Parathyroid adenoma (tissue), 2 donors: ENCODE data around the gene TMCC1.

Source experiments
- H2AFZ ChIP-seq: fragments of 300-600 bp; sonication (generic); one replicate; pipeline ENCODE4 v1.7.0; 2017; ENCODE audit warnings: antibody characterized with exemption, mild to moderate bottlenecking
- H3K27ac ChIP-seq: fragments of 300-600 bp; sonication (generic); one replicate; pipeline ENCODE4 v1.7.0; 2017
- H3K27me3 ChIP-seq: fragments of 300-600 bp; sonication (generic); one replicate; pipeline ENCODE4 v1.7.0; 2017; ENCODE audit warnings: low read length; ENCODE audit not compliant: control insufficient read depth, insufficient read depth
- H3K36me3 ChIP-seq: fragments of 300-600 bp; sonication (generic); one replicate; pipeline ENCODE4 v1.7.0; 2017; ENCODE audit warnings: low read length; ENCODE audit not compliant: control insufficient read depth, insufficient read depth
- H3K4me1 ChIP-seq: fragments of 300-600 bp; sonication (generic); one replicate; pipeline ENCODE4 v1.7.0; 2017; ENCODE audit warnings: control low read depth
- H3K4me2 ChIP-seq: fragments of 300-600 bp; sonication (generic); one replicate; pipeline ENCODE4 v1.7.0; 2017; ENCODE audit warnings: low read length
- H3K4me3 ChIP-seq: fragments of 300-600 bp; sonication (generic); one replicate; pipeline ENCODE4 v1.7.0; 2017; ENCODE audit warnings: low read depth, low read length
- H3K79me2 ChIP-seq: fragments of 300-600 bp; sonication (generic); one replicate; pipeline ENCODE4 v1.7.0; 2017; ENCODE audit warnings: control low read depth
- H3K9ac ChIP-seq: fragments of 300-600 bp; sonication (generic); one replicate; pipeline ENCODE4 v1.7.0; 2017; ENCODE audit warnings: mild to moderate bottlenecking
- H3K9me3 ChIP-seq: fragments of 300-600 bp; sonication (generic); one replicate; pipeline ENCODE4 v1.7.0; 2017; ENCODE audit warnings: low read length; ENCODE audit not compliant: control insufficient read depth
- TF ChIP-seq, protein P1 (sequence below): fragments of 300-600 bp; sonication (generic); IDR thresholded peaks from one replicate; pipeline ENCODE4 v1.7.0; 2017; ENCODE audit warnings: antibody characterized with exemption, mild to moderate bottlenecking
- donor health status: primary hyperparathyroidism.

The TMCC1 gene

DNA sequence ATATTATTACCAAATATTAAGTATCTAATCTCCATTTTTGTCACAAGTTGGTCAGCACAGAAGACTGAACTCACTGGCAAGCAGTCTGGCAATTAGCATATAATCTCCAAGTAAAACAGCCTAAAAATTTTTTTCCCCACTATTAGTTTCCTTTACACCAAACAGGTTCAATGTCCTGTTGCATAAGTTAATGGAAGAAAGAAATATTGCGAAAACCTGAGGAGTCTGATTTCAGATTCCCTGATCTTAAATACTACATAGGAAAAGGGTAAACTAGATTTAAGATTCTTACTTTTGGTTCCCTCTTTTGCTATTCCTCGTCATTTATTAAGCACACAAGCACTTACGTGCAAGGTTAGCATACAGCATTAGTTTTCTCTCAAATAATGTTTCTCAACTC is 153.9 kb downstream of the TMCC1 start:
- Histone ChIP-seq H3K27me3 (no peaks in the 10 kb centered on the region), H3K9me3 (no peaks in the 10 kb centered on the region), H3K4me2 (no peak overlapping the region), H3K4me3 (no peak overlapping the region), H2AFZ (no peak overlapping the region), H3K36me3 (no peaks in the 10 kb centered on the region), H3K79me2 (peaks cover 7% of the 10 kb centered on the region), H3K4me1 (peaks cover 17% of the 10 kb centered on the region), H3K27ac (no peak overlapping the region), H3K9ac (no peak overlapping the region)
- TF ChIP-seq, protein P1, sequence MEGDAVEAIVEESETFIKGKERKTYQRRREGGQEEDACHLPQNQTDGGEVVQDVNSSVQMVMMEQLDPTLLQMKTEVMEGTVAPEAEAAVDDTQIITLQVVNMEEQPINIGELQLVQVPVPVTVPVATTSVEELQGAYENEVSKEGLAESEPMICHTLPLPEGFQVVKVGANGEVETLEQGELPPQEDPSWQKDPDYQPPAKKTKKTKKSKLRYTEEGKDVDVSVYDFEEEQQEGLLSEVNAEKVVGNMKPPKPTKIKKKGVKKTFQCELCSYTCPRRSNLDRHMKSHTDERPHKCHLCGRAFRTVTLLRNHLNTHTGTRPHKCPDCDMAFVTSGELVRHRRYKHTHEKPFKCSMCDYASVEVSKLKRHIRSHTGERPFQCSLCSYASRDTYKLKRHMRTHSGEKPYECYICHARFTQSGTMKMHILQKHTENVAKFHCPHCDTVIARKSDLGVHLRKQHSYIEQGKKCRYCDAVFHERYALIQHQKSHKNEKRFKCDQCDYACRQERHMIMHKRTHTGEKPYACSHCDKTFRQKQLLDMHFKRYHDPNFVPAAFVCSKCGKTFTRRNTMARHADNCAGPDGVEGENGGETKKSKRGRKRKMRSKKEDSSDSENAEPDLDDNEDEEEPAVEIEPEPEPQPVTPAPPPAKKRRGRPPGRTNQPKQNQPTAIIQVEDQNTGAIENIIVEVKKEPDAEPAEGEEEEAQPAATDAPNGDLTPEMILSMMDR = no peak

DNA sequence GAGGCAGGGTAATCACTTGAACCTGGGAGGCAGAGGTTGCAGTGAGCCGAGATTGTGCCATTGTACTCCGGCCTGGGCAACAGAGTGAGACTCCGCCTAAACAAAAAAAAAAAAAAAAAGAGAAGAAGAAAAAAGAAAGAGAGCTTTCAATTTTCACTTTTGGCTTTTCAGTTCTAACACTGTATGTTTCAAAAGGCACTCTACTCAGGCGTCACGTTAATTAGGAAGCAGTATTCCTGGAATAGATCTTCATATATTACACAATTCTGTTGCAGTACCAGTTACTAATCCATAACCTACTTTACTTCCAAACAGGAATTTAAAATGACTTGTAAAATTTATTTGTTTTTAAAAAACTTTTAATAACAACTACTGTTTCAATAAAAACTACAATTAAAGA is 155.3 kb downstream of the TMCC1 start:
- H3K79me2 ChIP-seq = peaks cover 11% of the 10 kb centered on the region
- H3K4me2 ChIP-seq = no peak overlapping the region
- no peak overlapping the region for H2AFZ ChIP-seq
- no peaks in the 10 kb centered on the region for H3K27me3 ChIP-seq
- no peak overlapping the region for H3K4me3 ChIP-seq
- H3K27ac ChIP-seq = no peak overlapping the region
- TF ChIP-seq, protein P1 = no peak
- peaks cover 17% of the 10 kb centered on the region for H3K4me1 ChIP-seq
- H3K36me3 ChIP-seq = no peaks in the 10 kb centered on the region
- no peaks in the 10 kb centered on the region for H3K9me3 ChIP-seq
- no peak overlapping the region for H3K9ac ChIP-seq

DNA sequence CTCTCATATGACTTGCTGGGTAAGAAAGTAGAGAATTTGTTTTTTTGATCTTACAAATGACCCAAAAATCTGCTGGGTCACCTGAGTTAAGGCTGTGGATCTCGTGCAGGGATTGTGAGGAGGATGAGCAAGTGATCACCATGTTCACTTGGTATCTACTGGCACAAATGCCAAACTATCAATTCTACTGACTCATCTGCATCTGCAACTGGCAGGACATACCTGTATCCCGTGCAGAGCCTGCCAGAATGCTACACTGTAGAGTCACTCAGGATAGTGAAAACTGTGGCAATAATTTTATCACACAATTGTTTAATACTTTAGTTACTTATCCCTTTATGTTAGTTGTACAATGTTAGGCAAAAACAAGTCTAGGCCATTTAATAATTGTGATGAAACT is 157.4 kb downstream of the TMCC1 start:
- H3K27me3 ChIP-seq = no peaks in the 10 kb centered on the region
- peaks cover 16% of the 10 kb centered on the region for H3K4me1 ChIP-seq
- H3K27ac ChIP-seq = no peak overlapping the region
- no peaks in the 10 kb centered on the region for H3K9me3 ChIP-seq
- no peaks in the 10 kb centered on the region for H3K36me3 ChIP-seq
- H3K4me2 ChIP-seq = no peak overlapping the region
- TF ChIP-seq, protein P1 = no peak
- no peak overlapping the region for H2AFZ ChIP-seq
- H3K79me2 ChIP-seq = peaks cover 11% of the 10 kb centered on the region
- no peak overlapping the region for H3K9ac ChIP-seq
- no peak overlapping the region for H3K4me3 ChIP-seq

DNA sequence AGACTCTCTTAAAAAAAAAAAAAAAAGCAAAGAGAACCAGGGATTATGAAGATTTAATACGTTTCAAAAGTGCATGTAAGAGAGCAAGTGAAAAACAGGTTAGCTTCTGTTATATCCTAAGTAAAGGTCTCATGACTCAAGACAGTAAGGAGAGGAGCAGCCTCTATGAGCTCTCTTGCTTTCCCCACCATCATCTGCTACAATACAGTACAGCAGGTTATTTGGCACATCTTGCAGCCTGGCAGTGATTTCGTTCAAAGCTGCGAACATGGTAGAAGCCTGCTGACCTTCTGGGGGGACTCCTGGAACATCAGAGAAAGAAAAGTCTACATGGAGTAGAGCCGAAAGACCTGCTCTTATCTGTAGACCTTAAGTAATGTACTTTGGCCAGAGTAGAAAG is 157.9 kb downstream of the TMCC1 start:
- Histone ChIP-seq H3K27ac (no peak overlapping the region), H2AFZ (no peak overlapping the region), H3K79me2 (peaks cover 11% of the 10 kb centered on the region), H3K4me3 (no peak overlapping the region), H3K4me1 (peaks cover 16% of the 10 kb centered on the region), H3K9ac (no peak overlapping the region), H3K9me3 (no peaks in the 10 kb centered on the region), H3K4me2 (no peak overlapping the region), H3K36me3 (no peaks in the 10 kb centered on the region), H3K27me3 (no peaks in the 10 kb centered on the region)
- TF ChIP-seq, protein P1 = no peak

DNA sequence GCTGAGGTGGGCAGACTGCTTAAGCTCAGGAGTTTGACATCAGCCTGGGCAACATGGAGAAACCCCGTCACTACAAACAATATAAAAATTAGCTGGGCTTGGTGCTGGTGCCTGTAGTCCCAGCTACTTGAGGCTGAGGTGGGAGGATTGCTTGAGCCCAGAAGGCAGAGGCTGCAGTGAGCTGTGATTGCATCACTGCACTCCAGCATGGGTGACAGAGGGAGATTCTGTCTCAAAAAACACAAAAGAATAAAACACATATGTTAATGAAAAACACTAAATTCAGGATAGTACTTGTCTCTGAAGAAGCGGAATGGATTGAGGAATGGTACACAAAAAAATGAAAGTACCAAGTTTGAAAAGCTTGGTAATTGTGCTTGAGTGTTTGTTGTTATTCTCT is 159.1 kb downstream of the TMCC1 start:
- Histone ChIP-seq H3K36me3 (no peaks in the 10 kb centered on the region), H3K9ac (no peak overlapping the region), H3K27me3 (no peaks in the 10 kb centered on the region), H3K79me2 (peaks cover 10% of the 10 kb centered on the region), H3K4me3 (no peak overlapping the region), H3K4me1 (peaks cover 10% of the 10 kb centered on the region), H3K9me3 (no peaks in the 10 kb centered on the region), H3K27ac (no peak overlapping the region), H2AFZ (no peak overlapping the region), H3K4me2 (no peak overlapping the region)
- TF ChIP-seq, protein P1 = no peak
